ENCODE data around the gene SLC44A3.

GRCh38 chr1:94872771-94873495 is 52.8 kb downstream of the SLC44A3 start:
- TF ChIP-seq CTCF (IDR thresholded peaks at IDR 0.05) (no peak), POLR2A (IDR thresholded peaks at IDR 0.05) (no peak)
